Measurements from ENCODE around the gene EHD3. TPM values are rescaled to one million over a fixed set of nuclear protein-coding genes. Genes with fewer than 3 reads are reported as not detected.
"Not testable (repeated sequence)": the region's sequence is repeated elsewhere in the genome, so short reads cannot be mapped to it uniquely, and the experiment has no call there.

EHD3 gene
- total RNA-seq, 1 donor from 2014 or later, result 26.6 TPM

GRCh38 chr2:31271851-31272267, 37.9 kb downstream of the EHD3 start:
- intact Hi-C loops (cut with DNase I), result no loop called here
- DNase-seq (ENCODE audit: low spot score), result no peak

GRCh38 chr2:31274401-31275075, 40.6 kb downstream of the EHD3 start:
- intact Hi-C loops (cut with DNase I), result no loop called here

GRCh38 chr2:31275976-31276375, 42.0 kb downstream of the EHD3 start:
- intact Hi-C loops (cut with DNase I), result no loop called here
- no peak for DNase-seq (ENCODE audit: low spot score)

More at GRCh38 chr2:31274401-31275075, 40.6 kb downstream of the EHD3 start:
- no peak for DNase-seq (ENCODE audit: low spot score)

GRCh38 chr2:31277621-31278020, 43.7 kb downstream of the EHD3 start:
- no peak for DNase-seq (ENCODE audit: low spot score)
- intact Hi-C loops (cut with DNase I), result no loop called here

GRCh38 chr2:31282634-31283033, 48.7 kb downstream of the EHD3 start:
- DNase-seq (ENCODE audit: low spot score), result no peak
- intact Hi-C loops (cut with DNase I), result no loop called here

GRCh38 chr2:31283193-31283919, 49.4 kb downstream of the EHD3 start:
- intact Hi-C loops (cut with DNase I); DNase-seq (ENCODE audit: low spot score): not testable (repeated sequence)

GRCh38 chr2:31284107-31284506, 50.2 kb downstream of the EHD3 start:
- DNase-seq (ENCODE audit: low spot score), result no peak
- intact Hi-C loops (cut with DNase I), result no loop called here

- intact Hi-C loops (cut with DNase I), result no loop called here
- no peak for DNase-seq (ENCODE audit: low spot score)
Measured at GRCh38 chr2:31286230-31286629, 52.3 kb downstream of the EHD3 start.

GRCh38 chr2:31286961-31287550, 53.1 kb downstream of the EHD3 start:
- no peak for DNase-seq (ENCODE audit: low spot score)
- intact Hi-C loops (cut with DNase I), result no loop called here

- no peak for DNase-seq (ENCODE audit: low spot score)
- intact Hi-C loops (cut with DNase I), result no loop called here
Measured at GRCh38 chr2:31287654-31288053, 53.7 kb downstream of the EHD3 start.

- no peak for DNase-seq (ENCODE audit: low spot score)
- intact Hi-C loops (cut with DNase I), result no loop called here
Measured at GRCh38 chr2:31294196-31294595, 60.2 kb downstream of the EHD3 start.

- intact Hi-C loops (cut with DNase I), result loop anchor here (2.0 kb wide), 1 partner anchor 62 kb away; the partner anchor contains the start of gene EHD3
- DNase-seq (ENCODE audit: low spot score), result no peak
Measured at GRCh38 chr2:31296641-31297287, 62.8 kb downstream of the EHD3 start.

- intact Hi-C loops (cut with DNase I), result loop anchor here (2.0 kb wide), 1 partner anchor 63 kb away; the partner anchor contains the start of gene EHD3
Measured at GRCh38 chr2:31297751-31298150, 63.8 kb downstream of the EHD3 start.

GRCh38 chr2:31299547-31299946, 65.6 kb downstream of the EHD3 start:
- intact Hi-C loops (cut with DNase I), result no loop called here

More at GRCh38 chr2:31297751-31298150, 63.8 kb downstream of the EHD3 start:
- no peak for DNase-seq (ENCODE audit: low spot score)

GRCh38 chr2:31300309-31300708, 66.4 kb downstream of the EHD3 start:
- DNase-seq (ENCODE audit: low spot score), result no peak
- intact Hi-C loops (cut with DNase I), result no loop called here

More at GRCh38 chr2:31299547-31299946, 65.6 kb downstream of the EHD3 start:
- DNase-seq (ENCODE audit: low spot score), result no peak

- peak; percentile 80 for DNase-seq (ENCODE audit: low spot score)
Measured at GRCh38 chr2:31302940-31303563, 69.1 kb downstream of the EHD3 start.

GRCh38 chr2:31304816-31305215, 70.9 kb downstream of the EHD3 start:
- no peak for DNase-seq (ENCODE audit: low spot score)
- intact Hi-C loops (cut with DNase I), result no loop called here

More at GRCh38 chr2:31302940-31303563, 69.1 kb downstream of the EHD3 start:
- intact Hi-C loops (cut with DNase I), result loop anchor here (1.0 kb wide), 1 partner anchor 19 kb away; no protein-coding TSS in a partner anchor

- intact Hi-C loops (cut with DNase I), result no loop called here
Measured at GRCh38 chr2:31312898-31313297, 78.9 kb downstream of the EHD3 start.

GRCh38 chr2:31314761-31315160, 80.8 kb downstream of the EHD3 start:
- DNase-seq (ENCODE audit: low spot score), result no peak
- intact Hi-C loops (cut with DNase I), result no loop called here

More at GRCh38 chr2:31312898-31313297, 78.9 kb downstream of the EHD3 start:
- no peak for DNase-seq (ENCODE audit: low spot score)
